HAP-1 (cell line): Measurements from ENCODE around the gene NARS2.
A peak's percentile ranks its signal among the peaks of the same experiment; 100 is the strongest.

Source experiments
- DNase-seq, 2 experiments: peaks; one replicate each; pipeline ENCODE4 v3.0.0-alpha.2; 2016 to 2020; ENCODE audit warnings: low spot score in 2 of 2
- H3K27me3 ChIP-seq: fragments of 250-450 bp; sonication (Bioruptor Pico); 2 replicates; pipeline ENCODE4 v1.5.1; 2020; ENCODE audit warnings: low read depth, mild to moderate bottlenecking, moderate library complexity
- H3K36me3 ChIP-seq: fragments of 250-450 bp; sonication (Bioruptor Pico); replicated peaks from 2 replicates; pipeline ENCODE4 v1.5.1; 2020; ENCODE audit warnings: mild to moderate bottlenecking
- H3K4me1 ChIP-seq: fragments of 250-450 bp; sonication (Bioruptor Pico); 2 replicates; pipeline ENCODE4 v1.5.1; 2020; ENCODE audit warnings: mild to moderate bottlenecking
- H3K4me3 ChIP-seq: fragments of 250-450 bp; sonication (Bioruptor Pico); 2 replicates; pipeline ENCODE4 v1.5.1; 2020; ENCODE audit warnings: mild to moderate bottlenecking, moderate library complexity
- H3K9me3 ChIP-seq: fragments of 250-450 bp; sonication (Bioruptor Pico); 2 replicates; pipeline ENCODE4 v1.5.1; 2020; ENCODE audit warnings: mild to moderate bottlenecking, moderate library complexity
- in situ Hi-C: fragments of 300-500 bp; cut with MboI; formaldehyde crosslinking; loops from 3 replicates; pipeline ENCODE4 v1.14.3; 2020; ENCODE audit warnings: low sequenced_read_pairs, inconsistent platforms, mixed read lengths

The NARS2 gene

GRCh38 chr11:78414321-78415051 is 160.2 kb downstream of the NARS2 start:
- Histone ChIP-seq H3K4me3 (no peak overlapping the region), H3K4me1 (peaks cover 9% of the 10 kb centered on the region), H3K27me3 (no peaks in the 10 kb centered on the region), H3K36me3 (no peaks in the 10 kb centered on the region), H3K9me3 (0 out of 2 replicates have a peak, but pooled peaks cover 5% of the 10 kb centered on the region)
- DNase-seq, result peak in 1 of 2 experiments; percentile 55
- in situ Hi-C loops, result loop anchor here (5.0 kb wide), 1 partner anchor 148 kb away; no protein-coding TSS in a partner anchor

GRCh38 chr11:78408619-78409018 is 166.0 kb downstream of the NARS2 start:
- no peak for DNase-seq
- Histone ChIP-seq H3K9me3 (0 out of 2 replicates have a peak, but pooled peaks cover 5% of the 10 kb centered on the region), H3K4me3 (no peak overlapping the region), H3K27me3 (no peaks in the 10 kb centered on the region), H3K36me3 (no peaks in the 10 kb centered on the region; the same call in 1 of the 2 replicates), H3K4me1 (no peaks in the 10 kb centered on the region)
- in situ Hi-C loops, result no loop called here

- no peaks in the 10 kb centered on the region for H3K27me3 ChIP-seq
- 0 out of 2 replicates have a peak, but pooled peaks cover 1% of the 10 kb centered on the region for H3K4me1 ChIP-seq
- in situ Hi-C loops, result no loop called here
- H3K9me3 ChIP-seq, result 0 out of 2 replicates have a peak, but pooled peaks cover 5% of the 10 kb centered on the region
- no peaks in the 10 kb centered on the region; the same call in 1 of the 2 replicates for H3K36me3 ChIP-seq
- no peak for DNase-seq
- no peak overlapping the region for H3K4me3 ChIP-seq
These were observed 168.0 kb downstream of the NARS2 start for GRCh38 chr11:78406568-78407196.

- Histone ChIP-seq H3K36me3 (no peaks in the 10 kb centered on the region; the same call in 1 of the 2 replicates), H3K4me1 (peaks cover 10% of the 10 kb centered on the region), H3K4me3 (no peak overlapping the region), H3K27me3 (no peaks in the 10 kb centered on the region), H3K9me3 (0 out of 2 replicates have a peak, but pooled peaks cover 5% of the 10 kb centered on the region)
- in situ Hi-C loops, result no loop called here
- DNase-seq, result no peak
These were observed 168.9 kb downstream of the NARS2 start for GRCh38 chr11:78405805-78406204.

GRCh38 chr11:78403781-78404180 is 170.9 kb downstream of the NARS2 start:
- no peaks in the 10 kb centered on the region for H3K36me3 ChIP-seq
- in situ Hi-C loops, result no loop called here
- H3K4me3 ChIP-seq, result no peak overlapping the region
- DNase-seq, result no peak
- H3K4me1 ChIP-seq, result peaks cover 11% of the 10 kb centered on the region
- no peaks in the 10 kb centered on the region for H3K27me3 ChIP-seq
- no peaks in the 10 kb centered on the region for H3K9me3 ChIP-seq

GRCh38 chr11:78402847-78403246 is 171.8 kb downstream of the NARS2 start:
- H3K36me3 ChIP-seq, result no peaks in the 10 kb centered on the region
- H3K27me3 ChIP-seq, result no peaks in the 10 kb centered on the region
- peaks cover 11% of the 10 kb centered on the region for H3K4me1 ChIP-seq
- no peak overlapping the region for H3K4me3 ChIP-seq
- DNase-seq, result no peak
- no peaks in the 10 kb centered on the region for H3K9me3 ChIP-seq
- in situ Hi-C loops, result no loop called here

GRCh38 chr11:78400702-78401101 is 174.0 kb downstream of the NARS2 start:
- in situ Hi-C loops, result no loop called here
- H3K4me3 ChIP-seq, result no peak overlapping the region
- peaks cover 16% of the 10 kb centered on the region for H3K4me1 ChIP-seq
- no peaks in the 10 kb centered on the region for H3K9me3 ChIP-seq
- H3K27me3 ChIP-seq, result no peaks in the 10 kb centered on the region
- no peaks in the 10 kb centered on the region for H3K36me3 ChIP-seq
- DNase-seq, result no peak

- no peak for DNase-seq
- Histone ChIP-seq H3K9me3 (no peaks in the 10 kb centered on the region), H3K4me1 (peaks cover 20% of the 10 kb centered on the region), H3K4me3 (no peak overlapping the region), H3K27me3 (no peaks in the 10 kb centered on the region), H3K36me3 (no peaks in the 10 kb centered on the region)
- in situ Hi-C loops, result no loop called here
These were observed 174.5 kb downstream of the NARS2 start for GRCh38 chr11:78400116-78400515.

- peaks cover 20% of the 10 kb centered on the region for H3K4me1 ChIP-seq
- in situ Hi-C loops, result no loop called here
- H3K36me3 ChIP-seq, result no peaks in the 10 kb centered on the region
- no peak overlapping the region for H3K4me3 ChIP-seq
- no peak for DNase-seq
- no peaks in the 10 kb centered on the region for H3K9me3 ChIP-seq
- no peaks in the 10 kb centered on the region for H3K27me3 ChIP-seq
These were observed 175.5 kb downstream of the NARS2 start for GRCh38 chr11:78399136-78399535.

- no peak for DNase-seq
- Histone ChIP-seq H3K4me1 (peaks cover 20% of the 10 kb centered on the region), H3K9me3 (no peaks in the 10 kb centered on the region), H3K27me3 (no peaks in the 10 kb centered on the region), H3K36me3 (no peaks in the 10 kb centered on the region), H3K4me3 (no peak overlapping the region)
- in situ Hi-C loops, result no loop called here
These were observed 175.9 kb downstream of the NARS2 start for GRCh38 chr11:78398715-78399114.

- H3K27me3 ChIP-seq, result no peaks in the 10 kb centered on the region
- in situ Hi-C loops, result no loop called here
- no peak overlapping the region for H3K4me3 ChIP-seq
- H3K36me3 ChIP-seq, result no peaks in the 10 kb centered on the region
- H3K9me3 ChIP-seq, result no peaks in the 10 kb centered on the region
- H3K4me1 ChIP-seq, result peaks cover 20% of the 10 kb centered on the region
- DNase-seq, result no peak
These were observed 177.3 kb downstream of the NARS2 start for GRCh38 chr11:78397398-78397797.

- Histone ChIP-seq H3K4me1 (peaks cover 9% of the 10 kb centered on the region), H3K9me3 (no peaks in the 10 kb centered on the region), H3K4me3 (no peak overlapping the region), H3K27me3 (no peaks in the 10 kb centered on the region), H3K36me3 (no peaks in the 10 kb centered on the region)
- no peak for DNase-seq
- in situ Hi-C loops, result no loop called here
These were observed 179.1 kb downstream of the NARS2 start for GRCh38 chr11:78395597-78395996.

- H3K27me3 ChIP-seq, result no peaks in the 10 kb centered on the region
- H3K4me1 ChIP-seq, result peaks cover 9% of the 10 kb centered on the region
- in situ Hi-C loops, result no loop called here
- no peaks in the 10 kb centered on the region for H3K36me3 ChIP-seq
- H3K4me3 ChIP-seq, result no peak overlapping the region
- H3K9me3 ChIP-seq, result no peaks in the 10 kb centered on the region
- no peak for DNase-seq
These were observed 181.8 kb downstream of the NARS2 start for GRCh38 chr11:78392854-78393253.

- Histone ChIP-seq H3K9me3 (no peaks in the 10 kb centered on the region; the same call in 1 of the 2 replicates), H3K4me3 (no peak overlapping the region), H3K27me3 (no peaks in the 10 kb centered on the region), H3K36me3 (no peaks in the 10 kb centered on the region), H3K4me1 (peaks cover 9% of the 10 kb centered on the region)
- no peak for DNase-seq
- in situ Hi-C loops, result no loop called here
These were observed 183.2 kb downstream of the NARS2 start for GRCh38 chr11:78391424-78391823.
